Activated CD4-positive, alpha-beta T cell treated with anti-CD3 and anti-CD28 coated beads, Interleukin-2, amount 10 ng/mL, durations not matched to agents 7 days and 5 days (primary cell): ENCODE results near the gene HMSD. TPM values are rescaled to one million over a fixed set of nuclear protein-coding genes. Genes with fewer than 3 reads are reported as not detected.

Experiments
- CTCF ChIA-PET: fragments of 350-600 bp; sonication (Branson Sonifier 250); formaldehyde crosslinking; loops from one replicate; lab custom pipeline; 2021; ENCODE audit warnings: antibody characterized with exemption; lab: Charles Lee
- POLR2A ChIA-PET: fragments of 350-600 bp; sonication (Branson Sonifier 250); formaldehyde crosslinking; loops from one replicate; lab custom pipeline; 2021; ENCODE audit warnings: antibody characterized with exemption; lab: Charles Lee
- DNase-seq: peaks from one replicate; pipeline ENCODE4 v3.0.0-alpha.2; 2020
- H3K27ac Mint-ChIP-seq: one replicate; pipeline ENCODE4 v1.8.0; 2021; ENCODE audit warnings: mild to moderate bottlenecking, moderate library complexity, mixed read lengths
- H3K27me3 Mint-ChIP-seq: one replicate; pipeline ENCODE4 v1.8.0; 2021; ENCODE audit warnings: mixed read lengths
- H3K36me3 Mint-ChIP-seq: one replicate; pipeline ENCODE4 v1.8.0; 2021; ENCODE audit warnings: low read depth, mixed read lengths
- H3K4me1 Mint-ChIP-seq: one replicate; pipeline ENCODE4 v1.8.0; 2021; ENCODE audit warnings: mixed read lengths
- H3K4me3 Mint-ChIP-seq: one replicate; pipeline ENCODE4 v1.8.0; 2021; ENCODE audit warnings: mild to moderate bottlenecking, moderate library complexity, mixed read lengths
- H3K9me3 Mint-ChIP-seq: one replicate; pipeline ENCODE4 v1.8.0; 2021; ENCODE audit warnings: mixed read lengths
- total RNA-seq, 2 experiments: library from RNA; stranded (reverse); gene quantifications; one replicate each; pipeline ENCODE4 v1.2.3, GENCODE V29; 2021

HMSD gene
- total RNA-seq, 2 experiments from 2014 or later, result 0.94 to 1.0 TPM

GRCh38 chr18:63980027-63980426 is 30.9 kb downstream of the HMSD start:
- ChIA-PET POLR2A (no interaction called here), CTCF (no interaction called here)
- H3K4me1 Mint-ChIP-seq, result peaks cover 14% of the 10 kb centered on the region
- no peaks in the 10 kb centered on the region for H3K27me3 Mint-ChIP-seq
- no peak for DNase-seq
- no peaks in the 10 kb centered on the region for H3K9me3 Mint-ChIP-seq
- H3K4me3 Mint-ChIP-seq, result no peak overlapping the region
- H3K27ac Mint-ChIP-seq, result peak overlapping the region; percentile 27
- H3K36me3 Mint-ChIP-seq, result peaks cover 1% of the 10 kb centered on the region

GRCh38 chr18:63980896-63981460 is 31.9 kb downstream of the HMSD start:
- ChIA-PET POLR2A (no interaction called here), CTCF (no interaction called here)
- peaks cover 1% of the 10 kb centered on the region for H3K36me3 Mint-ChIP-seq
- H3K27ac Mint-ChIP-seq, result no peak overlapping the region
- no peaks in the 10 kb centered on the region for H3K27me3 Mint-ChIP-seq
- H3K4me1 Mint-ChIP-seq, result peaks cover 12% of the 10 kb centered on the region
- no peak overlapping the region for H3K4me3 Mint-ChIP-seq
- H3K9me3 Mint-ChIP-seq, result no peaks in the 10 kb centered on the region
- no peak for DNase-seq

- POLR2A ChIA-PET, result no interaction called here
- Mint-ChIP-seq H3K4me1 (peaks cover 12% of the 10 kb centered on the region), H3K36me3 (peaks cover 1% of the 10 kb centered on the region), H3K27me3 (no peaks in the 10 kb centered on the region), H3K27ac (no peak overlapping the region), H3K9me3 (no peaks in the 10 kb centered on the region), H3K4me3 (no peak overlapping the region)
- CTCF ChIA-PET, result no interaction called here
- no peak for DNase-seq
These were observed 32.6 kb downstream of the HMSD start for GRCh38 chr18:63981719-63982118.

- Mint-ChIP-seq H3K4me3 (no peak overlapping the region), H3K4me1 (peaks cover 12% of the 10 kb centered on the region), H3K9me3 (no peaks in the 10 kb centered on the region), H3K36me3 (peaks cover 1% of the 10 kb centered on the region), H3K27me3 (no peaks in the 10 kb centered on the region), H3K27ac (no peak overlapping the region)
- ChIA-PET CTCF (no interaction called here), POLR2A (no interaction called here)
- no peak for DNase-seq
These were observed 33.3 kb downstream of the HMSD start for GRCh38 chr18:63982361-63982760.

- ChIA-PET POLR2A (no interaction called here), CTCF (no interaction called here)
- H3K36me3 Mint-ChIP-seq, result no peaks in the 10 kb centered on the region
- no peak overlapping the region for H3K4me3 Mint-ChIP-seq
- H3K27me3 Mint-ChIP-seq, result no peaks in the 10 kb centered on the region
- no peaks in the 10 kb centered on the region for H3K4me1 Mint-ChIP-seq
- H3K27ac Mint-ChIP-seq, result no peak overlapping the region
- no peak for DNase-seq
- no peaks in the 10 kb centered on the region for H3K9me3 Mint-ChIP-seq
These were observed 37.8 kb downstream of the HMSD start for GRCh38 chr18:63986885-63987284.

- H3K36me3 Mint-ChIP-seq, result no peaks in the 10 kb centered on the region
- no peak for DNase-seq
- no peak overlapping the region for H3K27ac Mint-ChIP-seq
- POLR2A ChIA-PET, result no interaction called here
- H3K27me3 Mint-ChIP-seq, result no peaks in the 10 kb centered on the region
- H3K4me3 Mint-ChIP-seq, result no peak overlapping the region
- peaks cover 3% of the 10 kb centered on the region for H3K9me3 Mint-ChIP-seq
- H3K4me1 Mint-ChIP-seq, result no peaks in the 10 kb centered on the region
- CTCF ChIA-PET, result no interaction called here
These were observed 38.6 kb downstream of the HMSD start for GRCh38 chr18:63987743-63988142.

GRCh38 chr18:63992751-63993150 is 43.6 kb downstream of the HMSD start:
- H3K4me3 Mint-ChIP-seq, result no peak overlapping the region
- CTCF ChIA-PET, result interaction anchor here (1.0 kb wide), 1 partner anchor 29 kb away, joined by 3 read pairs; no protein-coding TSS in a partner anchor
- no peaks in the 10 kb centered on the region for H3K4me1 Mint-ChIP-seq
- no peaks in the 10 kb centered on the region for H3K27me3 Mint-ChIP-seq
- H3K27ac Mint-ChIP-seq, result no peak overlapping the region
- peaks cover 4% of the 10 kb centered on the region for H3K36me3 Mint-ChIP-seq
- POLR2A ChIA-PET, result no interaction called here
- peaks cover 20% of the 10 kb centered on the region for H3K9me3 Mint-ChIP-seq
- DNase-seq, result no peak

- Mint-ChIP-seq H3K4me1 (no peaks in the 10 kb centered on the region), H3K27ac (no peak overlapping the region), H3K4me3 (no peak overlapping the region), H3K36me3 (peaks cover 4% of the 10 kb centered on the region), H3K9me3 (peaks cover 20% of the 10 kb centered on the region), H3K27me3 (no peaks in the 10 kb centered on the region)
- DNase-seq, result peak; percentile 30
- ChIA-PET CTCF (no interaction called here), POLR2A (no interaction called here)
These were observed 45.8 kb downstream of the HMSD start for GRCh38 chr18:63994783-63995399.

- DNase-seq, result no peak
- ChIA-PET CTCF (no interaction called here), POLR2A (no interaction called here)
- Mint-ChIP-seq H3K27ac (no peak overlapping the region), H3K4me3 (no peak overlapping the region), H3K27me3 (peaks cover 2% of the 10 kb centered on the region), H3K36me3 (peaks cover 4% of the 10 kb centered on the region), H3K9me3 (peaks cover 20% of the 10 kb centered on the region), H3K4me1 (no peaks in the 10 kb centered on the region)
These were observed 47.9 kb downstream of the HMSD start for GRCh38 chr18:63997041-63997440.

- Mint-ChIP-seq H3K4me3 (no peak overlapping the region), H3K4me1 (no peaks in the 10 kb centered on the region), H3K9me3 (peaks cover 18% of the 10 kb centered on the region), H3K27me3 (peaks cover 2% of the 10 kb centered on the region), H3K36me3 (peaks cover 4% of the 10 kb centered on the region), H3K27ac (no peak overlapping the region)
- ChIA-PET POLR2A (no interaction called here), CTCF (no interaction called here)
- DNase-seq, result no peak
These were observed 48.5 kb downstream of the HMSD start for GRCh38 chr18:63997606-63998005.

GRCh38 chr18:63999871-64000270 is 50.8 kb downstream of the HMSD start:
- Mint-ChIP-seq H3K4me3 (no peak overlapping the region), H3K27me3 (peaks cover 10% of the 10 kb centered on the region), H3K27ac (no peak overlapping the region), H3K4me1 (no peaks in the 10 kb centered on the region), H3K9me3 (peaks cover 18% of the 10 kb centered on the region), H3K36me3 (peaks cover 4% of the 10 kb centered on the region)
- ChIA-PET CTCF (no interaction called here), POLR2A (no interaction called here)
- no peak for DNase-seq

- DNase-seq, result no peak
- H3K27me3 Mint-ChIP-seq, result peaks cover 10% of the 10 kb centered on the region
- no peaks in the 10 kb centered on the region for H3K4me1 Mint-ChIP-seq
- ChIA-PET POLR2A (no interaction called here), CTCF (interaction anchor here (0.6 kb wide), 1 partner anchor 345 kb away, joined by 4 read pairs; no protein-coding TSS in a partner anchor)
- no peak overlapping the region for H3K4me3 Mint-ChIP-seq
- H3K9me3 Mint-ChIP-seq, result no peaks in the 10 kb centered on the region
- H3K27ac Mint-ChIP-seq, result no peak overlapping the region
- H3K36me3 Mint-ChIP-seq, result no peaks in the 10 kb centered on the region
These were observed 53.5 kb downstream of the HMSD start for GRCh38 chr18:64002581-64002980.

- no peak for DNase-seq
- Mint-ChIP-seq H3K27ac (no peak overlapping the region), H3K4me3 (no peak overlapping the region), H3K4me1 (no peaks in the 10 kb centered on the region), H3K9me3 (no peaks in the 10 kb centered on the region), H3K36me3 (no peaks in the 10 kb centered on the region), H3K27me3 (peaks cover 2% of the 10 kb centered on the region)
- ChIA-PET CTCF (no interaction called here), POLR2A (no interaction called here)
These were observed 60.2 kb downstream of the HMSD start for GRCh38 chr18:64009305-64009704.
